ENCODE data around the gene LEO1.
A peak's percentile ranks its signal among the peaks of the same experiment; 100 is the strongest.
"Not testable (repeated sequence)": the region's sequence is repeated elsewhere in the genome, so short reads cannot be mapped to it uniquely, and the experiment has no call there.

The LEO1 gene

GRCh38 chr15:52003089-52003488 lies 31.5 kb upstream of the LEO1 start:
- not testable (repeated sequence) for DNase-seq

- no peak for DNase-seq
These were observed 30.8 kb upstream of the LEO1 start for GRCh38 chr15:52002351-52002750.

GRCh38 chr15:51992953-51993352 lies 21.4 kb upstream of the LEO1 start:
- DNase-seq = no peak

- no peak for DNase-seq
These were observed 19.6 kb upstream of the LEO1 start for GRCh38 chr15:51991141-51991540.

- no peak for DNase-seq
These were observed 11.2 kb upstream of the LEO1 start for GRCh38 chr15:51982770-51983103.

GRCh38 chr15:51982013-51982769 lies 10.6 kb upstream of the LEO1 start:
- peak; percentile 25 for DNase-seq

- DNase-seq = no peak
These were observed 2.2 kb upstream of the LEO1 start for GRCh38 chr15:51973775-51974174.

GRCh38 chr15:51973220-51973619 lies 1.6 kb upstream of the LEO1 start:
- no peak for DNase-seq

- DNase-seq = no peak
These were observed 575 bp downstream of the LEO1 start for GRCh38 chr15:51971032-51971374.

- no peak for DNase-seq
These were observed 1.3 kb downstream of the LEO1 start for GRCh38 chr15:51970132-51970817.

GRCh38 chr15:51969728-51970127 lies 1.9 kb downstream of the LEO1 start:
- no peak for DNase-seq

GRCh38 chr15:51967583-51967982 lies 4.0 kb downstream of the LEO1 start:
- no peak for DNase-seq

- DNase-seq = no peak
These were observed 5.4 kb downstream of the LEO1 start for GRCh38 chr15:51966192-51966591.

- no peak for DNase-seq
These were observed 5.9 kb downstream of the LEO1 start for GRCh38 chr15:51965691-51966090.

- DNase-seq = no peak
These were observed 16.1 kb downstream of the LEO1 start for GRCh38 chr15:51955504-51955903.

GRCh38 chr15:51952805-51953204 lies 18.8 kb downstream of the LEO1 start:
- DNase-seq = no peak

- DNase-seq = no peak
These were observed 24.5 kb downstream of the LEO1 start for GRCh38 chr15:51947124-51947523.

- no peak for DNase-seq
These were observed 32.4 kb downstream of the LEO1 start for GRCh38 chr15:51939216-51939615.

- no peak for DNase-seq
These were observed 33.3 kb downstream of the LEO1 start for GRCh38 chr15:51938286-51938685.

- no peak for DNase-seq
These were observed 35.5 kb downstream of the LEO1 start for GRCh38 chr15:51936105-51936478.

- DNase-seq = no peak
These were observed 36.0 kb downstream of the LEO1 start for GRCh38 chr15:51935466-51936104.

GRCh38 chr15:51932161-51932560 lies 39.4 kb downstream of the LEO1 start:
- DNase-seq = no peak

- no peak for DNase-seq
These were observed 39.9 kb downstream of the LEO1 start for GRCh38 chr15:51931638-51932037.

GRCh38 chr15:51931016-51931415 lies 40.6 kb downstream of the LEO1 start:
- DNase-seq = no peak

All from stimulated activated CD4-positive, alpha-beta T cell treated with anti-CD3 and anti-CD28 coated beads, Interleukin-12 subunit alpha, Interleukin-12 subunit beta, amount 100 ng/mL, for 4 hours (primary cell).